ENCODE data around the gene PDE3A.

The PDE3A gene

DNA sequence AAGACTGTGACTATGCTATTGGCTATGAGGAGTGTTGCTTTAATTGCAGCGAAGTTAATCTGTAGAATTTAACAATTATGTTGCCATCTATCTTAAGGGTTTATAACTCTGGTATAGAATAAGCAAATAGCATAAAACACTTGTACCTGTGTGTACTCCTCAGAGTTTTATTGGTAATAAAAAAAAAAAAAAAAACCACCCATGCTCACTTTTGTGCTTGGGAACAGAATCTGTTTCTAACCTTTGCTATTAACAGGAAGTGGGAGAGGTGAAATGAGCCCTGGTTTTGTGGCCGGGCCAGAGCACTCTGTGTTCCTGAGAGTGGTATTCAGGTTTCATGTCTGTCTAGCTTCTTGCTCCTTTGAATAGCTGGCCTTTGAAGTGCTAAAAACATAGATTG is 53.1 kb downstream of the PDE3A start:
- DNase-seq (ENCODE audit: low read depth, low spot score), result no peak
- Histone ChIP-seq H3K9me3 (ENCODE audit: low read depth, low read length) (no peaks in the 10 kb centered on the region), H3K36me3 (ENCODE audit: insufficient read depth, low read length) (no peaks in the 10 kb centered on the region), H3K4me3 (no peak overlapping the region), H3K9ac (ENCODE audit: insufficient read length) (no peak overlapping the region), H3K27ac (no peak overlapping the region)
- TF ChIP-seq POLR2AphosphoS5 (IDR thresholded peaks at IDR 0.05; ENCODE audit: borderline replicate concordance, low read depth, low read length) (no peak), EZH2 (IDR thresholded peaks at IDR 0.05) (no peak), FOXP2 (optimal IDR thresholded peaks at IDR 0.05; ENCODE audit: control extremely low read depth, extremely low read length, insufficient read depth) (no peak)

DNA sequence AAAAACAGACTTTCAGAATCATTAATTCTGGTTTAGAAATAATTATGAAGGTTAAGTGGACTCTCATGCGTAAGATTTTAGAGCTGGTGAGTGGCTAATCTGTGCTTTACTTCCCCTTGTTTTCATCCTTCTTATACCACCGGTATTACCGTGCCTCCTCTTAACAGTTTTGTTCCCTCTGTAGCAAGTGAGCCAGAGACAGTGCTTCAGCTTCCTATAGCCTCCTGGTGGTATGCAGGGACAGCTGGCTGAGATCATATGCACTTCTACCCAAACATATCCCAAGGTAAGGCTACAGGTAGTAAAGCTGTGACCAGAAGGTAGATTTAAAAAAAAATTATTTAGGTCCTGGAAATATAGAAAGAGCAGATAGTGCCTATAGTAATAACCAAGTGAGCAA is 55.2 kb downstream of the PDE3A start:
- Histone ChIP-seq H3K9me3 (ENCODE audit: low read depth, low read length) (no peaks in the 10 kb centered on the region), H3K27ac (no peak overlapping the region), H3K9ac (ENCODE audit: insufficient read length) (no peak overlapping the region), H3K36me3 (ENCODE audit: insufficient read depth, low read length) (no peaks in the 10 kb centered on the region), H3K4me3 (no peak overlapping the region)
- TF ChIP-seq EZH2 (IDR thresholded peaks at IDR 0.05) (no peak), POLR2AphosphoS5 (IDR thresholded peaks at IDR 0.05; ENCODE audit: borderline replicate concordance, low read depth, low read length) (no peak), FOXP2 (optimal IDR thresholded peaks at IDR 0.05; ENCODE audit: control extremely low read depth, extremely low read length, insufficient read depth) (no peak)
- no peak for DNase-seq (ENCODE audit: low read depth, low spot score)

DNA sequence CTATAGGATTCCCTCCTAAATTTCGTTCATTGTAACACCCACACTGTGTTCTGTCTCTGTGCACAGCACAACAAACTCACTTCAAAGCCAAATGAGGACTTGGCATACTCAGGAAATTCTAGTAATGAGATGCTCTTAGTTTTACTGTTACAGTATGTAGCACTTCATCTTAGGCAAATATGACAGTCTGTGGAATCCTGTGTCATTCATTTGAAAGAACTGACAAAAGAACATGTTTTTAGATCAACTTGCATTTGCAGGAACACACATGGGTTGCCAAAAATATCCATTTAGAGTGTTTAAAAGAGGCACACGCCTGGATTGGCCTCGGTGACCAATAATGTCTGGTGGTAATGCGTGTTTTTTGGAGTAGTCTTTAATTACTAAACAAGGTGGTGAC is 56.5 kb downstream of the PDE3A start:
- H3K36me3 ChIP-seq (ENCODE audit: insufficient read depth, low read length), result no peaks in the 10 kb centered on the region
- H3K27ac ChIP-seq, result no peak overlapping the region
- no peak overlapping the region for H3K9ac ChIP-seq (ENCODE audit: insufficient read length)
- no peak for TF ChIP-seq POLR2AphosphoS5 (IDR thresholded peaks at IDR 0.05; ENCODE audit: borderline replicate concordance, low read depth, low read length)
- DNase-seq (ENCODE audit: low read depth, low spot score), result no peak
- no peak overlapping the region for H3K4me3 ChIP-seq
- no peaks in the 10 kb centered on the region for H3K9me3 ChIP-seq (ENCODE audit: low read depth, low read length)

DNA sequence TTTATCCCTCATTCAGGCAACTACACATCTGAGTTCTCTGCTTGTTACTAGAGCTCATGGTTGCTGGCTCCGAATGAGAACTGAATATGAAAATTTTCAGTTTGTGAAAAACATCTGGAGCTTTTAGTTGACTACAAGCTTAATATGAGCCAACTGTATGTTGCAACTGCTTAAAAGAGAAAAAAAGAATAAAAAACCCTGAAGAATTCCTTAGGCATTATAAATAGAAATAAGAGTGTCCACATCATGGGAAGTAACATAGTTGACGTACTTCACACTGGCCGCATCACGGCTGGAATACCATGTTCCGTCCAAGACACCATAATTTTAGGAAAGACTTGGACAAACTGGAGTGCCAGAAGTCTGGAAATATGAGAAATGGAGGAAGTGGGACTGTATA is 57.9 kb downstream of the PDE3A start:
- H3K9ac ChIP-seq (ENCODE audit: insufficient read length), result no peak overlapping the region
- no peaks in the 10 kb centered on the region for H3K9me3 ChIP-seq (ENCODE audit: low read depth, low read length)
- no peaks in the 10 kb centered on the region for H3K36me3 ChIP-seq (ENCODE audit: insufficient read depth, low read length)
- TF ChIP-seq POLR2AphosphoS5 (IDR thresholded peaks at IDR 0.05; ENCODE audit: borderline replicate concordance, low read depth, low read length) (no peak), FOXP2 (optimal IDR thresholded peaks at IDR 0.05; ENCODE audit: control extremely low read depth, extremely low read length, insufficient read depth) (no peak), EZH2 (IDR thresholded peaks at IDR 0.05) (no peak)
- H3K4me3 ChIP-seq, result no peak overlapping the region
- no peak for DNase-seq (ENCODE audit: low read depth, low spot score)
- no peak overlapping the region for H3K27ac ChIP-seq

DNA sequence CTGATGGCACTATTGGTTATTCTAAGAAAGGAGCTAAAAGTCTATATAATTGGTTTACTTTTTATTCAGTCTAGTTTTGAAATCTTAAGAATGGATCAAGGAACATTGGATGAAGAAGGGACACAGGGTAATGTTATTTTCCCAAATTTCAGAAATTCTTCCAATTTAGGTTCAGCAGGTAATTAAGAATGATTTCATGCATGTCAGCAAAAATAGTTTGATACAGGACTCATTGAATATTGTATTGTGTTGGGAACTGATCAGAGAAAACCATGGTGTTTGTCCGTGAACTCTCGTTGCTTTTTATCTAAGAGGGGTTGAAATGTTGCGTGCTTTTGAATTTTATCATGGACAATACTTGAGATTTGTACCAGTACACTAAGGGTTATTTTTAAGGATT is 58.6 kb downstream of the PDE3A start:
- Histone ChIP-seq H3K36me3 (ENCODE audit: insufficient read depth, low read length) (no peaks in the 10 kb centered on the region), H3K4me3 (no peak overlapping the region), H3K9me3 (ENCODE audit: low read depth, low read length) (no peaks in the 10 kb centered on the region), H3K9ac (ENCODE audit: insufficient read length) (no peak overlapping the region), H3K27ac (no peak overlapping the region)
- no peak for TF ChIP-seq POLR2AphosphoS5 (IDR thresholded peaks at IDR 0.05; ENCODE audit: borderline replicate concordance, low read depth, low read length)
- no peak for TF ChIP-seq FOXP2 (optimal IDR thresholded peaks at IDR 0.05; ENCODE audit: control extremely low read depth, extremely low read length, insufficient read depth)
- TF ChIP-seq EZH2 (IDR thresholded peaks at IDR 0.05), result no peak
- no peak for DNase-seq (ENCODE audit: low read depth, low spot score)

DNA sequence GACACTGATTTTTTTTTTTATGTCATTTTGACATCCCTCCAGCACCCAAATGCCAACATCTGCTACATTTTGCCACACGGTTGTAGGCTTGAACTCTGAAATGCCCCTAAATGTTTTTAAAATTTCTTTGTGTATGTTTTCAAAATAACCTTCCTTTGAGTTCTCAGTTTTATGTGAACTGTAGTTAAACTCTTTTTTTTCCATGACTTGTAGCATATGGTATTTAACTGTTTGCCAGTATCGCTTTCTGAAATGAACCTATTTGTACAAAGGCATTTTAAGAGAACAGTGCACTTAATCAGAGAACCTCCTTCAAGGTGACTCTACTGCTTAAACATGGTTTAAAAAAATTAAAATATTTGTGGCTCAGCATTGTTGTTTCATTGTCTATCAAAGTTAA is 61.5 kb downstream of the PDE3A start:
- H3K9ac ChIP-seq (ENCODE audit: insufficient read length), result no peak overlapping the region
- no peaks in the 10 kb centered on the region for H3K36me3 ChIP-seq (ENCODE audit: insufficient read depth, low read length)

DNA sequence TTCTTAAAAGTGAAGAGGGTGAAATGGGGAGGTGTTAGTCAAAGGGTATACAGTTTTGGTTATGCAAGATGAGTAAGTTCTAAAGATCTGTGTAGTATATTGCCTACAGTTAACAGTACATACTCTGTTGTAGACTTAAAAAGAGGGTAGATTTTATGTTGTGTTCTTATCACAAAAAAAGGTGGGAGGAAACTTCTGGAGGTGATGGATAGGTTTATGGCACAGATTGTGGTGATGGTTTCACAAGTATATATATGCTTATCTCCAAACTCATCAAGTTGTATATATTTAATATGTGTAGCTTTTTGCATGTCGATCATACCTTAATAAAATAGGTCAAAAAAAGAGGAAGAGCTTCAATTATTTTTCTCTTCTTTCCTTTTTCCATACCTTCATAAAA is 64.0 kb downstream of the PDE3A start:
- no peak overlapping the region for H3K4me3 ChIP-seq
- no peak overlapping the region for H3K9ac ChIP-seq (ENCODE audit: insufficient read length)
- no peak for TF ChIP-seq FOXP2 (optimal IDR thresholded peaks at IDR 0.05; ENCODE audit: control extremely low read depth, extremely low read length, insufficient read depth)
- no peak for TF ChIP-seq POLR2AphosphoS5 (IDR thresholded peaks at IDR 0.05; ENCODE audit: borderline replicate concordance, low read depth, low read length)
- TF ChIP-seq EZH2 (IDR thresholded peaks at IDR 0.05), result no peak
- no peaks in the 10 kb centered on the region for H3K36me3 ChIP-seq (ENCODE audit: insufficient read depth, low read length)
- H3K27ac ChIP-seq, result no peak overlapping the region
- no peak for DNase-seq (ENCODE audit: low read depth, low spot score)
- H3K9me3 ChIP-seq (ENCODE audit: low read depth, low read length), result no peaks in the 10 kb centered on the region

More for the DNA sequence above, 61.5 kb downstream of the PDE3A start:
- TF ChIP-seq EZH2 (IDR thresholded peaks at IDR 0.05) (no peak), POLR2AphosphoS5 (IDR thresholded peaks at IDR 0.05; ENCODE audit: borderline replicate concordance, low read depth, low read length) (no peak), FOXP2 (optimal IDR thresholded peaks at IDR 0.05; ENCODE audit: control extremely low read depth, extremely low read length, insufficient read depth) (no peak)
- no peaks in the 10 kb centered on the region for H3K9me3 ChIP-seq (ENCODE audit: low read depth, low read length)
- no peak overlapping the region for H3K27ac ChIP-seq
- DNase-seq (ENCODE audit: low read depth, low spot score), result no peak
- no peak overlapping the region for H3K4me3 ChIP-seq

DNA sequence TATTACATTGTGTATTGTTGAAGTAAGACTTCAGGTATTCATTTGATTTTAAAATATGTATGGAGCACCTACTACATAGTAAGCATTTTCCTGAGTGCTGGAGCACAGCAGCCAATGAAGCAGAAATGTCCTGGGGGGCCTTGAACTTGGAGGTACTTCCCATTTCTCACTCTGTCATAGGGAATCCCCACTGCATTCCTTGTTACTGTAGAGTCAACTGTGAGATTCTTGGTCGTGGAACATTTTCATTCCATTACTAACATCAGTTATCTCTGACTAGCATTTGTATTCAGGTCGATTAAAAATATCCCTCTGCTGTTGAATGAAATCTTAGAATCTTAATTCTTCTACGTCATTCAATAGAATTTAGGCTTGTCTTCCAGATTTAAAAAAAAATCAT is 66.7 kb downstream of the PDE3A start:
- Histone ChIP-seq H3K27ac (no peak overlapping the region), H3K4me3 (no peak overlapping the region), H3K36me3 (ENCODE audit: insufficient read depth, low read length) (no peaks in the 10 kb centered on the region), H3K9ac (ENCODE audit: insufficient read length) (no peak overlapping the region), H3K9me3 (ENCODE audit: low read depth, low read length) (no peaks in the 10 kb centered on the region)
- TF ChIP-seq POLR2AphosphoS5 (IDR thresholded peaks at IDR 0.05; ENCODE audit: borderline replicate concordance, low read depth, low read length), result no peak
- no peak for TF ChIP-seq EZH2 (IDR thresholded peaks at IDR 0.05)
- no peak for TF ChIP-seq FOXP2 (optimal IDR thresholded peaks at IDR 0.05; ENCODE audit: control extremely low read depth, extremely low read length, insufficient read depth)
- no peak for DNase-seq (ENCODE audit: low read depth, low spot score)

DNA sequence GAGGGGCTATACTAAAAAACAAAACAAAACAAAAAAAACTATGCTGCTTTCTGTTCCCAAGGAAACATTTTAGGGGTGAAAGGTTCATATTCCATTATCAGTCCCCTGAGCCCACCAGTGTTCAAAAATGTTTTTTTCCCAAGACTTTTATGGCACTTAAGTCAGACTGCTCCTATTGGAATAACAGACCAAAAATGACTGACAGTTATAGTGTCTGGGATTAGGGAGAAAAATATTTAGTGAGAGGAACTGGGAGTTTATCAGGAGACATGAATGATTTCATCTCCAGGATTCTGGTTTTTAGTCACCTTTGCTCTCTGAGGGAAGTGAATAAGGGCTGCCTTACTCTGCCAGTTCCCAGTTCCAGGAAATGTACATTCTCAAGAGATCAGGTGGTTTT is 68.0 kb downstream of the PDE3A start:
- H3K9me3 ChIP-seq (ENCODE audit: low read depth, low read length), result no peaks in the 10 kb centered on the region
- no peak overlapping the region for H3K27ac ChIP-seq
- H3K4me3 ChIP-seq, result no peak overlapping the region
- TF ChIP-seq POLR2AphosphoS5 (IDR thresholded peaks at IDR 0.05; ENCODE audit: borderline replicate concordance, low read depth, low read length) (no peak), FOXP2 (optimal IDR thresholded peaks at IDR 0.05; ENCODE audit: control extremely low read depth, extremely low read length, insufficient read depth) (no peak), EZH2 (IDR thresholded peaks at IDR 0.05) (no peak)
- H3K36me3 ChIP-seq (ENCODE audit: insufficient read depth, low read length), result no peaks in the 10 kb centered on the region
- no peak overlapping the region for H3K9ac ChIP-seq (ENCODE audit: insufficient read length)
- DNase-seq (ENCODE audit: low read depth, low spot score), result no peak

Measured in SK-N-MC (cell line).